ENCODE measurements around the gene NEMP1.

DNA sequence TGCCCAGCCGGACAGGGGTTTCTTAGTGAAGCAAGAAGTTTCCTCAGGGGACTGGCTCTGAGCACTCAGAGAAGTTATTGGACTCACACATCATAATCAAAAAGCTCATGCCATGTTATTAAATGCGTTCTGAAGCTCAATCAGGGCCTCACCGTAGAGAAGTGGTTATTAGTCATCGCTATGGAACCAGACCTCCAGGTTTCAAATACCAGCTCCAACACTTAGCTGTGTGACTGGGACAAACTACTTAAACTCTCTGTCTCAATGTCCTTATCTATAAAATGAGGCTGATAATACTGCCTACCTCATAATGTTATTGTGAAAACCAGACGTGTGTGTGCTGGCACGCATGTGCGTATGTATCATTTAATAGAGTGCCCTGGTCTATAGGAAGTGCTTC lies 25.3 kb upstream of the NEMP1 start:
- TF ChIP-seq, protein P1, sequence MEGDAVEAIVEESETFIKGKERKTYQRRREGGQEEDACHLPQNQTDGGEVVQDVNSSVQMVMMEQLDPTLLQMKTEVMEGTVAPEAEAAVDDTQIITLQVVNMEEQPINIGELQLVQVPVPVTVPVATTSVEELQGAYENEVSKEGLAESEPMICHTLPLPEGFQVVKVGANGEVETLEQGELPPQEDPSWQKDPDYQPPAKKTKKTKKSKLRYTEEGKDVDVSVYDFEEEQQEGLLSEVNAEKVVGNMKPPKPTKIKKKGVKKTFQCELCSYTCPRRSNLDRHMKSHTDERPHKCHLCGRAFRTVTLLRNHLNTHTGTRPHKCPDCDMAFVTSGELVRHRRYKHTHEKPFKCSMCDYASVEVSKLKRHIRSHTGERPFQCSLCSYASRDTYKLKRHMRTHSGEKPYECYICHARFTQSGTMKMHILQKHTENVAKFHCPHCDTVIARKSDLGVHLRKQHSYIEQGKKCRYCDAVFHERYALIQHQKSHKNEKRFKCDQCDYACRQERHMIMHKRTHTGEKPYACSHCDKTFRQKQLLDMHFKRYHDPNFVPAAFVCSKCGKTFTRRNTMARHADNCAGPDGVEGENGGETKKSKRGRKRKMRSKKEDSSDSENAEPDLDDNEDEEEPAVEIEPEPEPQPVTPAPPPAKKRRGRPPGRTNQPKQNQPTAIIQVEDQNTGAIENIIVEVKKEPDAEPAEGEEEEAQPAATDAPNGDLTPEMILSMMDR (IDR thresholded peaks at IDR 0.05) = no peak
- TF ChIP-seq POLR2A (IDR thresholded peaks at IDR 0.05) = no peak
